Effector memory CD4-positive, alpha-beta T cell (primary cell): ENCODE data around the gene ADAMTS10.
"Not testable (repeated sequence)": the region's sequence is repeated elsewhere in the genome, so short reads cannot be mapped to it uniquely, and the experiment has no call there.

Experiments used
- DNase-seq, 3 donors: peaks; one replicate each; pipeline ENCODE4 v3.0.0-alpha.2; 2020
- H3K27ac ChIP-seq: 2 replicates; pipeline ENCODE4 v1.7.0; 2013; ENCODE audit warnings: mild to moderate bottlenecking, low read length, moderate library complexity; ENCODE audit not compliant: insufficient read depth, poor library complexity, severe bottlenecking
- H3K27me3 ChIP-seq: replicated peaks from 2 replicates; pipeline ENCODE4 v1.7.0; 2013; ENCODE audit warnings: mild to moderate bottlenecking, low read length; ENCODE audit not compliant: insufficient read depth, control insufficient read depth, poor library complexity, severe bottlenecking
- H3K36me3 ChIP-seq: 2 replicates; pipeline ENCODE4 v1.7.0; 2013; ENCODE audit warnings: mild to moderate bottlenecking, low read length, moderate library complexity; ENCODE audit not compliant: control insufficient read depth, insufficient read depth
- H3K4me1 ChIP-seq: 2 replicates; pipeline ENCODE4 v1.7.0; 2013; ENCODE audit warnings: low read length, mild to moderate bottlenecking; ENCODE audit not compliant: control insufficient read depth, insufficient read depth, poor library complexity, severe bottlenecking
- H3K4me3 ChIP-seq: 2 replicates; pipeline ENCODE4 v1.7.0; 2013; ENCODE audit warnings: low read length, low read depth, mild to moderate bottlenecking; ENCODE audit not compliant: insufficient read depth, poor library complexity, severe bottlenecking
- H3K9me3 ChIP-seq: 2 replicates; pipeline ENCODE4 v1.7.0; 2013; ENCODE audit warnings: mild to moderate bottlenecking, low read length, moderate library complexity; ENCODE audit not compliant: control insufficient read depth

ADAMTS10 gene

DNA sequence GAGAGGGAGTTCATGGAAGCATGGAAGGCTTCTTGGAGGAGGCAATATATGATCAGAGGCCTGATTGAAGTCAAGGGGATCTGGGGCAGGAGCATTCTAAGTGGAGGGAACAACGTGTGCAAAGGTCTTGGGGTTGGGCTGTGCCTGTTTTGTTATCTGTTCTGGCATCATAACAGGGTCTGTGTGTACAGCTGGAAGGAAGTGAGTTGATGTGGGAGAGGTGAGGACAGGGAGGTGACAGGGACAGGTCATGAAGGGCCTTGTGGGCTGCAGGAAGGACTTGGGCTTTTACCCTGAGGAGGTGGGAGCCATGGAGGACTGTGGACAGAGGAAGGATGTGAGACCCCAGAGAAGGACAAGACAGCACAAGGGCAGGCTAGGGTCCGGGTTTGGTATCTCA is 18.7 kb upstream of the ADAMTS10 start:
- DNase-seq = no peak
- Histone ChIP-seq H3K4me3 (no peak overlapping the region), H3K9me3 (no peaks in the 10 kb centered on the region), H3K4me1 (no peaks in the 10 kb centered on the region), H3K27me3 (no peaks in the 10 kb centered on the region), H3K36me3 (no peaks in the 10 kb centered on the region), H3K27ac (no peak overlapping the region)

DNA sequence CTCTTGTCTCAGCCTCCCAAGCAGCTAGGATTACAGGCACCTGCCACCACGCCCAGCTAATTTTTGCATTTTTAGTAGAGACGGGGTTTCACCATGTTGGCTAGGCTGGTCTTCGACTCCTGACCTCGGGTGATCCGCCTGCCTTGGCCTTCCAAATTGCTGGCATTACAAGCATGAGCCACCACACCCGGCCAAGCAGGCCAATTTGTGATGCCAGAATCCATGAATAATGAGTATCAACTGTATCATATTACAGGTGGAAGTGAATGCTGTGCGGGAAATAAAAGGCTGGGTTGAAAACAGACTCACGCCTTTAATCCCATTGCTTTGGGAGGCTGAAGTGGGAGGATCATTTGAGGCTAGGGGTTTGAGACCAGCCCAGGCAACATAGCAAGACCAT is 16.3 kb upstream of the ADAMTS10 start:
- DNase-seq = no peak
- H3K27ac ChIP-seq = no peak overlapping the region
- no peaks in the 10 kb centered on the region for H3K27me3 ChIP-seq
- H3K4me1 ChIP-seq = no peaks in the 10 kb centered on the region
- H3K9me3 ChIP-seq = no peaks in the 10 kb centered on the region
- H3K4me3 ChIP-seq = no peak overlapping the region
- H3K36me3 ChIP-seq = no peaks in the 10 kb centered on the region

GRCh38 chr19:8622886-8623285 is 12.4 kb upstream of the ADAMTS10 start:
- H3K27me3 ChIP-seq, DNase-seq, H3K9me3 ChIP-seq, H3K27ac ChIP-seq, H3K4me3 ChIP-seq, H3K4me1 ChIP-seq, H3K36me3 ChIP-seq: not testable (repeated sequence)

GRCh38 chr19:8618751-8619150 is 8.2 kb upstream of the ADAMTS10 start:
- H3K4me1 ChIP-seq = no peaks in the 10 kb centered on the region
- DNase-seq = no peak
- no peaks in the 10 kb centered on the region for H3K9me3 ChIP-seq
- no peaks in the 10 kb centered on the region for H3K27me3 ChIP-seq
- H3K36me3 ChIP-seq = no peaks in the 10 kb centered on the region
- no peak overlapping the region for H3K4me3 ChIP-seq
- H3K27ac ChIP-seq = no peak overlapping the region

GRCh38 chr19:8617984-8618383 is 7.5 kb upstream of the ADAMTS10 start:
- H3K4me1 ChIP-seq = no peaks in the 10 kb centered on the region
- no peaks in the 10 kb centered on the region for H3K36me3 ChIP-seq
- H3K9me3 ChIP-seq = no peaks in the 10 kb centered on the region

GRCh38 chr19:8617325-8617724 is 6.8 kb upstream of the ADAMTS10 start:
- not testable (repeated sequence) for H3K9me3 ChIP-seq, DNase-seq, H3K27me3 ChIP-seq, H3K36me3 ChIP-seq, H3K4me3 ChIP-seq, H3K27ac ChIP-seq, H3K4me1 ChIP-seq

More at GRCh38 chr19:8617984-8618383, 7.5 kb upstream of the ADAMTS10 start:
- DNase-seq = no peak
- Histone ChIP-seq H3K27ac (no peak overlapping the region), H3K27me3 (no peaks in the 10 kb centered on the region), H3K4me3 (no peak overlapping the region)

DNA sequence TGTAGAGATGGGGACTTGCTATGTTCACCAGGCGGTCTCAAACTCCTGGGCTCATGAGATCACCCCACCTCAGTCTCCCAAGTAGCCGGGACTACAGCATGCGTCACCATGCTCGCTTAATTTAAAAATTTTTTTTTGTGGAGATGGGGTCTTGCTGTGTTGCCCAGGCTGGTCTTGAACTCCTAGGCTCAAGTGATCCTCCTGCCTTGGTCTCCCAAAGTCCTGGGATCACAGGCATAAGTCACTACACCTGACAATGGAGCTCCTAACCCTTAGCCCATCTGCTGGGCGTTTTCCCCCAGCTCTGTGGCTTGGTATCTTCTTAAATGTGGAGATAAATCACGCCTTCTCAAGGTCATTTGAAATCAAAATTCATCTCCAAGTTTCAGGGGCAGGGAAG is 6.3 kb upstream of the ADAMTS10 start:
- no peaks in the 10 kb centered on the region for H3K36me3 ChIP-seq
- H3K4me3 ChIP-seq = no peak overlapping the region
- no peaks in the 10 kb centered on the region for H3K27me3 ChIP-seq
- no peaks in the 10 kb centered on the region for H3K9me3 ChIP-seq
- no peaks in the 10 kb centered on the region for H3K4me1 ChIP-seq
- no peak for DNase-seq
- no peak overlapping the region for H3K27ac ChIP-seq

- DNase-seq = peak; percentile 21 to 40 (median 24)
- no peaks in the 10 kb centered on the region for H3K27me3 ChIP-seq
These were observed 5.5 kb upstream of the ADAMTS10 start for GRCh38 chr19:8615813-8616596.

GRCh38 chr19:8615024-8615423 is 4.5 kb upstream of the ADAMTS10 start:
- Histone ChIP-seq H3K36me3 (no peaks in the 10 kb centered on the region), H3K27me3 (no peaks in the 10 kb centered on the region), H3K4me3 (no peak overlapping the region), H3K27ac (no peak overlapping the region), H3K4me1 (no peaks in the 10 kb centered on the region), H3K9me3 (no peaks in the 10 kb centered on the region)
- DNase-seq = no peak

More at GRCh38 chr19:8615813-8616596, 5.5 kb upstream of the ADAMTS10 start:
- no peak overlapping the region for H3K27ac ChIP-seq
- H3K9me3 ChIP-seq = no peaks in the 10 kb centered on the region
- no peaks in the 10 kb centered on the region for H3K4me1 ChIP-seq
- no peak overlapping the region for H3K4me3 ChIP-seq
- no peaks in the 10 kb centered on the region for H3K36me3 ChIP-seq

- Histone ChIP-seq H3K4me1 (peaks cover 3% of the 10 kb centered on the region), H3K27me3 (no peaks in the 10 kb centered on the region)
- DNase-seq = no peak
These were observed 3.9 kb upstream of the ADAMTS10 start for GRCh38 chr19:8614455-8614854.

More at GRCh38 chr19:8614455-8614854, 3.9 kb upstream of the ADAMTS10 start:
- H3K9me3 ChIP-seq = no peaks in the 10 kb centered on the region
- no peak overlapping the region for H3K27ac ChIP-seq
- no peak overlapping the region for H3K4me3 ChIP-seq
- no peaks in the 10 kb centered on the region for H3K36me3 ChIP-seq
